IPS-15b (cell line): ENCODE data around the gene HS3ST5.
"Not testable (repeated sequence)": the region's sequence is repeated elsewhere in the genome, so short reads cannot be mapped to it uniquely, and the experiment has no call there.

Experiments used
- H3K27me3 ChIP-seq: one replicate; pipeline ENCODE4 v1.6.1; 2013; ENCODE audit warnings: low read length; ENCODE audit not compliant: control insufficient read depth, insufficient read depth
- H3K36me3 ChIP-seq: one replicate; pipeline ENCODE4 v1.6.1; 2013; ENCODE audit warnings: low read length; ENCODE audit not compliant: control insufficient read depth, insufficient read depth
- H3K4me1 ChIP-seq: one replicate; pipeline ENCODE4 v1.6.1; 2013; ENCODE audit warnings: mild to moderate bottlenecking, low read length; ENCODE audit not compliant: control insufficient read depth, insufficient read depth
- H3K4me3 ChIP-seq: one replicate; pipeline ENCODE4 v1.5.1; 2013; ENCODE audit warnings: low read depth, low read length
- H3K9ac ChIP-seq: one replicate; pipeline ENCODE4 v1.6.1; 2013; ENCODE audit warnings: low read depth, mild to moderate bottlenecking, low read length
- H3K9me3 ChIP-seq: one replicate; pipeline ENCODE4 v1.6.1; 2013; ENCODE audit warnings: mild to moderate bottlenecking, low read length; ENCODE audit not compliant: control insufficient read depth, insufficient read depth

Gene HS3ST5

DNA sequence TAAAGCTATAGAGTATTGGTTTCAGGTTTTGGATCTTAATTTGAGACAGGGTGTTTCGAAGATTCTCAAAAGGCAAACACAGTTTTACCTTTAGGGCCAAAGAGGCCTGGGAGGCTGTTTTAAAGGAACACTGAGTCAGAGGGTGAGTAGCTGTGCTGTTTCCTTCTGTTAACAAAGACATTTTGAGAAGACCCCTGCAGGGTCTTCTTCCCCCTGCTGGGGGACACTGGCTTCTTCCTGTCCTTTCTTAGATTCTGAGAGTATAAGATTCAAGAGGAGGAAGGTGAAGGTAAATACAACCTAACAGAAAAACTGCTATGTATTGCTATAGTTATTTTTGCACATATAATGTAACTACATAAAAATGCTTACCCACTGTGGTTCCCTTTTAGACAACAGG is 19.0 kb downstream of the HS3ST5 start:
- no peaks in the 10 kb centered on the region for H3K36me3 ChIP-seq
- no peaks in the 10 kb centered on the region for H3K27me3 ChIP-seq
- H3K9me3 ChIP-seq: no peaks in the 10 kb centered on the region
- peaks cover 58% of the 10 kb centered on the region for H3K4me1 ChIP-seq
- no peak overlapping the region for H3K9ac ChIP-seq
- H3K4me3 ChIP-seq: no peak overlapping the region

DNA sequence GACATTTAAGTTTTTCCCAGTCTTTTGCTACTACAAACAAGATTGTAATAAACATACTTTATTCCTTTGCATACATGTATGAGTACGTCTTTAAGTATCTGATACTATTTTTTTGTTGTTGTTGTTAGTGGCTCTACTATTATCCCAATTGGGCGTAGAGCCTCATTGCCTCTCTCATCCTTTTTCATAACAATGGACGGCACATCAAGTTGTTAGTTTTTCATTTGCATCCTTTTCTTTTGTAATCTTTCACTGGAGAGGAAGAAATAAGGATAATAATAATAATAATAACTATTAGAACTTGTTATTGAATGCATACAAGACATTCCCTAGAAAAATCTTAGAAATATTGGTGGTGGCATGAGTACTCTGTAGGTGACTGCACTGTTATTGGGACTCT is 23.1 kb downstream of the HS3ST5 start:
- Histone ChIP-seq H3K36me3 (no peaks in the 10 kb centered on the region), H3K9ac (no peak overlapping the region), H3K9me3 (no peaks in the 10 kb centered on the region), H3K4me1 (peaks cover 48% of the 10 kb centered on the region), H3K4me3 (no peak overlapping the region), H3K27me3 (no peaks in the 10 kb centered on the region)

DNA sequence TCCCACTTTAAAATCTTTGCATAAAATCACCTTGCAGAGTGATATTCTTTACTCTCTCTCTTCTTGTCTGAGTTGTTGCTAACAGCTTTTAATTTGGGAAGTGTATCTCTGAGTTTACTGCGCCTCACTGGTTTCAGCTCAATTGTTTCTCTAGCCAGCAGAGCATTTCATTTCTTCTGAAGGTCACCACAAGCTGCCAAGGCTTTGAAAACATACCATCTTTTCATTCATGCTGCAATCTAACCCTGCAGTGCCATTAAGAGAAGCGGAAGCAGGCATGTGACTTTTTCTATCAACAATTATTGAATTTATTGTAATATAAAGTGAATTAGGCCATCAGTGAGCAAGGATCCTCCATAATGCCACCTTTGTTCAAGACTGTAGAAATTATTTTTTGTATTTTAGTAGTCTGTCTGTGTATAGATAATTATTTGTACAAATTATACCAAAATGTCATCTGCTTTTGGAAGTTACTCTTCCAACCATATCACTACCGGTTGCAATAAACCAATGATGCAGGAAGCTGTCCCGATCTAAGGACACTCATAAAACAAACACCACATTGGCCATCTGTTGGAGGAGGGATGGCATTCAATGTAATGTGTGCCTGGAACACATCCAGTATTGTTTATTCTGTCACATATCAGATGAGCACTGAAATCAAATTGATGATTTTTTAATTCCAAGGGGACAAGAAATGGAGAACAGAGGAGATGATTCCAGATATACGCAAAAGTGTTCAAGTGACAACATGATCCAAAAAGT is 26.8 kb downstream of the HS3ST5 start:
- Histone ChIP-seq H3K9ac (no peak overlapping the region), H3K27me3 (no peaks in the 10 kb centered on the region), H3K4me1 (peaks cover 23% of the 10 kb centered on the region), H3K9me3 (no peaks in the 10 kb centered on the region), H3K4me3 (no peak overlapping the region), H3K36me3 (no peaks in the 10 kb centered on the region)

- H3K9ac ChIP-seq, H3K4me3 ChIP-seq, H3K9me3 ChIP-seq, H3K36me3 ChIP-seq, H3K27me3 ChIP-seq: not testable (repeated sequence)
- H3K4me1 ChIP-seq: peaks cover 11% of the 10 kb centered on the region
Observed at GRCh38 chr6:114313816-114314215, 29.0 kb downstream of the HS3ST5 start.

- Histone ChIP-seq H3K9me3 (no peaks in the 10 kb centered on the region), H3K4me1 (peaks cover 5% of the 10 kb centered on the region), H3K36me3 (no peaks in the 10 kb centered on the region), H3K27me3 (no peaks in the 10 kb centered on the region), H3K9ac (no peak overlapping the region), H3K4me3 (no peak overlapping the region)
Observed at GRCh38 chr6:114312931-114313330, 29.9 kb downstream of the HS3ST5 start.

- Histone ChIP-seq H3K9me3 (no peaks in the 10 kb centered on the region), H3K27me3 (no peaks in the 10 kb centered on the region), H3K4me1 (no peaks in the 10 kb centered on the region), H3K9ac (no peak overlapping the region), H3K36me3 (no peaks in the 10 kb centered on the region), H3K4me3 (no peak overlapping the region)
Observed at GRCh38 chr6:114310053-114310452, 32.8 kb downstream of the HS3ST5 start.

- Histone ChIP-seq H3K4me1 (no peaks in the 10 kb centered on the region), H3K36me3 (no peaks in the 10 kb centered on the region), H3K9ac (no peak overlapping the region), H3K4me3 (no peak overlapping the region), H3K27me3 (no peaks in the 10 kb centered on the region), H3K9me3 (no peaks in the 10 kb centered on the region)
Observed at GRCh38 chr6:114304304-114304887, 38.4 kb downstream of the HS3ST5 start.

DNA sequence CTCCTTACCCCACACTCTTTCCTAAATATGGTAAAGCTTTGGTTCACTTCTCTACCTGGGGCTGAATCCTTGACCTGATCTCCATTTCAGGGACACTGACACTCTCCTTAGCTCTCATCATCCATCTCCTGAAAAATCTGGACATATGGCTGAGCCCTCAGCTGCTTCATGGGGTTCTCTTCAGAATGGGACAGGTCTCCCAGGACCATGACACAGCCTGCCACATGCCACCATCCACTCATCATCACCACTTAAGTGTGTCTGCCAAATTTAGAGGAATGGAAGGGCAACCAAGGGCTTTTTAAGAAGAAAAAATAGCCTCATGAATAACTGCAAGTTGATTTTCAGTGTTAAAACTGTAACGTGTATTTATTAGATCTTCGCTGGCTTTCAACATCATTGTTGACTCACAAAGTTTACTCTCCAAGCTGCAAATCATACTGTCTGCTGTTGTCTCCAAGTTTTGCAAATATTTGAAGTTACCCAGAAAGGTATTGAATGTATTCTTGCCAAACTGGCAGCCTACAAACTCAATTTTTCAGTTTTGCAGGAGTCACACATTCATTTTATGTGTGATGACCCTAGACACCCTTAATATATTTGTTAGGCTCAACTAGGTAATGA is 41.1 kb downstream of the HS3ST5 start:
- H3K9ac ChIP-seq: no peak overlapping the region

GRCh38 chr6:114297135-114297534 is 45.7 kb downstream of the HS3ST5 start:
- Histone ChIP-seq H3K9ac (no peak overlapping the region), H3K36me3 (no peaks in the 10 kb centered on the region), H3K4me3 (no peak overlapping the region)

More for the DNA sequence above, 41.1 kb downstream of the HS3ST5 start:
- Histone ChIP-seq H3K4me1 (peaks cover 8% of the 10 kb centered on the region), H3K36me3 (no peaks in the 10 kb centered on the region), H3K27me3 (no peaks in the 10 kb centered on the region), H3K9me3 (no peaks in the 10 kb centered on the region), H3K4me3 (no peak overlapping the region)

GRCh38 chr6:114292431-114292830 is 50.4 kb downstream of the HS3ST5 start:
- Histone ChIP-seq H3K9me3 (no peaks in the 10 kb centered on the region), H3K9ac (no peak overlapping the region), H3K4me1 (peaks cover 17% of the 10 kb centered on the region), H3K4me3 (no peak overlapping the region), H3K36me3 (no peaks in the 10 kb centered on the region), H3K27me3 (no peaks in the 10 kb centered on the region)

More at GRCh38 chr6:114297135-114297534, 45.7 kb downstream of the HS3ST5 start:
- Histone ChIP-seq H3K9me3 (no peaks in the 10 kb centered on the region), H3K27me3 (no peaks in the 10 kb centered on the region), H3K4me1 (peaks cover 16% of the 10 kb centered on the region)

GRCh38 chr6:114291428-114291827 is 51.4 kb downstream of the HS3ST5 start:
- no peak overlapping the region for H3K4me3 ChIP-seq
- no peaks in the 10 kb centered on the region for H3K27me3 ChIP-seq
- no peaks in the 10 kb centered on the region for H3K9me3 ChIP-seq
- no peak overlapping the region for H3K9ac ChIP-seq
- H3K4me1 ChIP-seq: peaks cover 7% of the 10 kb centered on the region
- H3K36me3 ChIP-seq: no peaks in the 10 kb centered on the region

GRCh38 chr6:114290864-114291263 is 52.0 kb downstream of the HS3ST5 start:
- H3K4me1 ChIP-seq: peaks cover 5% of the 10 kb centered on the region

More at GRCh38 chr6:114290864-114291263, 52.0 kb downstream of the HS3ST5 start:
- Histone ChIP-seq H3K9me3 (no peaks in the 10 kb centered on the region), H3K36me3 (no peaks in the 10 kb centered on the region), H3K9ac (no peak overlapping the region), H3K27me3 (no peaks in the 10 kb centered on the region), H3K4me3 (no peak overlapping the region)
